ENCODE measurements around the gene CPPED1. TPM values are rescaled to one million over a fixed set of nuclear protein-coding genes. Genes with fewer than 3 reads are reported as not detected.

Gene CPPED1
- total and polyA plus RNA-seq, 2 experiments from 2014 or later, result 27.2 to 28.6 TPM

GRCh38 chr16:12796498-12796897 is 7.2 kb downstream of the CPPED1 start:
- Histone ChIP-seq H3K9me2 (replicated peaks; ENCODE audit: insufficient read depth) (no peaks in the 10 kb centered on the region), H3K27ac (no peak overlapping the region), H3K9me3 (ENCODE audit: low read depth) (no peaks in the 10 kb centered on the region), H3K36me3 (replicated peaks; ENCODE audit: insufficient read depth, low read depth) (no peaks in the 10 kb centered on the region), H3K4me3 (no peak overlapping the region), H3K79me2 (peaks cover 47% of the 10 kb centered on the region), H2AFZ (no peak overlapping the region), H3K27me3 (no peaks in the 10 kb centered on the region), H3K4me2 (no peak overlapping the region), H3K4me1 (ENCODE audit: insufficient read depth) (no peaks in the 10 kb centered on the region), H4K20me1 (ENCODE audit: insufficient read depth, poor library complexity, severe bottlenecking) (no peaks in the 10 kb centered on the region)
- no peak for TF ChIP-seq CTCF (IDR thresholded peaks at IDR 0.05; ENCODE audit: poor library complexity)
- no peak for TF ChIP-seq EZH2 (IDR thresholded peaks at IDR 0.05; ENCODE audit: borderline replicate concordance)
- no peak for TF ChIP-seq EZH2phosphoT487 (IDR thresholded peaks at IDR 0.05; ENCODE audit: low read depth, severe bottlenecking, unreplicated experiment)
- DNase-seq (ENCODE audit: low spot score), result no peak
- WGBS (ENCODE audit: low lambda C conversion rate, missing lambda C conversion rate), result 93% methylated on average over 5 of the region's 5 CpGs

GRCh38 chr16:12794486-12795387 is 8.9 kb downstream of the CPPED1 start:
- Histone ChIP-seq H3K27me3 (no peaks in the 10 kb centered on the region), H3K79me2 (peaks cover 36% of the 10 kb centered on the region), H3K9me2 (replicated peaks; ENCODE audit: insufficient read depth) (no peaks in the 10 kb centered on the region), H3K4me2 (no peak overlapping the region), H3K27ac (no peak overlapping the region), H3K4me3 (no peak overlapping the region), H3K4me1 (ENCODE audit: insufficient read depth) (no peaks in the 10 kb centered on the region), H2AFZ (no peak overlapping the region), H3K36me3 (replicated peaks; ENCODE audit: insufficient read depth, low read depth) (no peaks in the 10 kb centered on the region), H4K20me1 (ENCODE audit: insufficient read depth, poor library complexity, severe bottlenecking) (no peaks in the 10 kb centered on the region), H3K9me3 (ENCODE audit: low read depth) (no peaks in the 10 kb centered on the region)
- WGBS (ENCODE audit: low lambda C conversion rate, missing lambda C conversion rate), result 87% methylated on average over 12 of the region's 12 CpGs
- TF ChIP-seq CTCF (IDR thresholded peaks at IDR 0.05; ENCODE audit: poor library complexity), result no peak
- TF ChIP-seq EZH2phosphoT487 (IDR thresholded peaks at IDR 0.05; ENCODE audit: low read depth, severe bottlenecking, unreplicated experiment), result no peak
- TF ChIP-seq EZH2 (IDR thresholded peaks at IDR 0.05; ENCODE audit: borderline replicate concordance), result no peak
- no peak for DNase-seq (ENCODE audit: low spot score)

- no peaks in the 10 kb centered on the region for H3K9me2 ChIP-seq (replicated peaks; ENCODE audit: insufficient read depth)
- 50% methylated on average over 3 of the region's 3 CpGs for WGBS (ENCODE audit: low lambda C conversion rate, missing lambda C conversion rate)
- H3K9me3 ChIP-seq (ENCODE audit: low read depth), result no peaks in the 10 kb centered on the region
- TF ChIP-seq EZH2 (IDR thresholded peaks at IDR 0.05; ENCODE audit: borderline replicate concordance), result no peak
- no peak for TF ChIP-seq CTCF (IDR thresholded peaks at IDR 0.05; ENCODE audit: poor library complexity)
- TF ChIP-seq EZH2phosphoT487 (IDR thresholded peaks at IDR 0.05; ENCODE audit: low read depth, severe bottlenecking, unreplicated experiment), result no peak
- H3K4me1 ChIP-seq (ENCODE audit: insufficient read depth), result no peaks in the 10 kb centered on the region
- H4K20me1 ChIP-seq (ENCODE audit: insufficient read depth, poor library complexity, severe bottlenecking), result no peaks in the 10 kb centered on the region
- no peak overlapping the region for H3K4me2 ChIP-seq
- no peak for DNase-seq (ENCODE audit: low spot score)
- H3K4me3 ChIP-seq, result no peak overlapping the region
- H3K79me2 ChIP-seq, result peaks cover 34% of the 10 kb centered on the region
- H3K36me3 ChIP-seq (replicated peaks; ENCODE audit: insufficient read depth, low read depth), result no peaks in the 10 kb centered on the region
- no peaks in the 10 kb centered on the region for H3K27me3 ChIP-seq
- no peak overlapping the region for H2AFZ ChIP-seq
- H3K27ac ChIP-seq, result no peak overlapping the region
Observed at GRCh38 chr16:12793865-12794240, 9.8 kb downstream of the CPPED1 start.

Measured in hepatocyte (in vitro differentiated cells).